ENCODE measurements around the gene RBFOX1. TPM values are rescaled to one million over a fixed set of nuclear protein-coding genes. Genes with fewer than 3 reads are reported as not detected.

Gene RBFOX1
- total RNA-seq, 4 donors from 2014 or later, result 0.29 to 0.30 TPM; not detected in 2

- TF ChIP-seq, protein P1, sequence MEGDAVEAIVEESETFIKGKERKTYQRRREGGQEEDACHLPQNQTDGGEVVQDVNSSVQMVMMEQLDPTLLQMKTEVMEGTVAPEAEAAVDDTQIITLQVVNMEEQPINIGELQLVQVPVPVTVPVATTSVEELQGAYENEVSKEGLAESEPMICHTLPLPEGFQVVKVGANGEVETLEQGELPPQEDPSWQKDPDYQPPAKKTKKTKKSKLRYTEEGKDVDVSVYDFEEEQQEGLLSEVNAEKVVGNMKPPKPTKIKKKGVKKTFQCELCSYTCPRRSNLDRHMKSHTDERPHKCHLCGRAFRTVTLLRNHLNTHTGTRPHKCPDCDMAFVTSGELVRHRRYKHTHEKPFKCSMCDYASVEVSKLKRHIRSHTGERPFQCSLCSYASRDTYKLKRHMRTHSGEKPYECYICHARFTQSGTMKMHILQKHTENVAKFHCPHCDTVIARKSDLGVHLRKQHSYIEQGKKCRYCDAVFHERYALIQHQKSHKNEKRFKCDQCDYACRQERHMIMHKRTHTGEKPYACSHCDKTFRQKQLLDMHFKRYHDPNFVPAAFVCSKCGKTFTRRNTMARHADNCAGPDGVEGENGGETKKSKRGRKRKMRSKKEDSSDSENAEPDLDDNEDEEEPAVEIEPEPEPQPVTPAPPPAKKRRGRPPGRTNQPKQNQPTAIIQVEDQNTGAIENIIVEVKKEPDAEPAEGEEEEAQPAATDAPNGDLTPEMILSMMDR (IDR thresholded peaks at IDR 0.05), result no peak
- TF ChIP-seq POLR2A (IDR thresholded peaks at IDR 0.05), result no peak
- no peak for DNase-seq (ENCODE audit: low spot score in 2 of 2)
- intact Hi-C loops (cut with DNase I; ENCODE audit: low total_unique reads), result no loop called here
- WGBS, 2 donors, result 38 to 50% methylated on average over 7 of the region's 7 CpGs
- no peak overlapping the region for H3K4me3 ChIP-seq (ENCODE audit: low read depth, poor library complexity, severe bottlenecking)
These were observed 217.5 kb downstream of the RBFOX1 start for GRCh38 chr16:7550096-7550495.

DNA sequence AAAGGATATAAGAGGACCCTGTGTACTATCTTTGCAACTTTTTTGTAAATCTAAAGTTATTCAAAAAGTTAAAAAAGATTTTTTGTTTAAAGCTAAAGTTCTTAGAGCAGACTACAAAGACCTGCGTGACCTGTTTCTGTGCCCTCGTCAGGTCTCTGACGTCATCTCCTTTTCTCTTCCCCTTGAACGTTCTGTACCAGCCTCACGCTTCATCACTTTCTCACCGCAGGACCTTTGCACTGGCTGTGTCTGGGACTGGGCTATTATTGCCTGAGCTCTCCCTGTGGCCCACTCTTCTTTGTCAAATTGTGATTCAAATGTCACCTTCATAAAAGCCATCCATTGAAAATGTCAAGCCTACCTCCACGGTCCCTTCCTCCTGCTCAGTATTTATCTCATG, 222.8 kb downstream of the RBFOX1 start:
- DNase-seq (ENCODE audit: low spot score in 2 of 2), result no peak
- no peak overlapping the region for H3K4me3 ChIP-seq (ENCODE audit: low read depth, poor library complexity, severe bottlenecking)
- intact Hi-C loops (cut with DNase I; ENCODE audit: low total_unique reads), result no loop called here
- WGBS, 2 donors, result 82 to 84% methylated on average over 7 of the region's 7 CpGs
- TF ChIP-seq, protein P1 (IDR thresholded peaks at IDR 0.05), result no peak
- no peak for TF ChIP-seq POLR2A (IDR thresholded peaks at IDR 0.05)

DNA sequence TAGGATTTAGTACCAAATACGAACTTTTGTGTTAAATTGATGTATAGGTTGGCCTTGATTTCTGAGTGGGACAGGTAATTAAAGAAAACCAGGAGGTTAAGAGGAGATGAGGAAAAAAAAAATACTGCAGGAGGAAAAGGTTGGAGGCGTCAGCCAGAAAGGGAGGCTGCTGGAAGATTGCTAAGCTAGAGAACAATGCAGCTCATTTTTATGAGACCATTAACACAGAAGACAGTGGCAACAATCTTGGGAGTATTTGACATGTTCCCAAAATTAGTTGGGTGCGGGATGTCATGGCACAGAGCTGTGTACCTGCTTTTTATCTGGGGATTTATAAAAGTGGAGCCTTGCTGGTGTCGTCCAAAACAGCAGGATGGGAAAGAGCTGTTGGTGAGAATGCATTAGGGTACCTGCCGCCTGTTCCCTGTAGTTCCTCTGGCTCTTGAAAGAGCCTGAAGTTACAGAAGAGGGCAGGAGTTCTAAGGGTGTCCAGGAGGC, 229.3 kb downstream of the RBFOX1 start:
- TF ChIP-seq POLR2A (IDR thresholded peaks at IDR 0.05), result no peak
- TF ChIP-seq, protein P1 (IDR thresholded peaks at IDR 0.05), result no peak
- H3K4me3 ChIP-seq (ENCODE audit: low read depth, poor library complexity, severe bottlenecking), result no peak overlapping the region
- WGBS, 2 donors, result 68 to 73% methylated on average over 5 of the region's 5 CpGs
- intact Hi-C loops (cut with DNase I; ENCODE audit: low total_unique reads), result no loop called here
- no peak for DNase-seq (ENCODE audit: low spot score in 2 of 2)

- TF ChIP-seq POLR2A (IDR thresholded peaks at IDR 0.05), result no peak
- TF ChIP-seq, protein P1 (IDR thresholded peaks at IDR 0.05), result no peak
- 79 to 90% methylated on average over 9 of the region's 9 CpGs for WGBS, 2 donors
- intact Hi-C loops (cut with DNase I; ENCODE audit: low total_unique reads), result no loop called here
- H3K4me3 ChIP-seq (ENCODE audit: low read depth, poor library complexity, severe bottlenecking), result no peak overlapping the region
- no peak for DNase-seq (ENCODE audit: low spot score in 2 of 2)
These were observed 233.7 kb downstream of the RBFOX1 start for GRCh38 chr16:7566360-7566759.

- no peak for DNase-seq (ENCODE audit: low spot score in 2 of 2)
- intact Hi-C loops (cut with DNase I; ENCODE audit: low total_unique reads), result no loop called here
These were observed 238.7 kb downstream of the RBFOX1 start for GRCh38 chr16:7571366-7571765.

More at GRCh38 chr16:7571366-7571765, 238.7 kb downstream of the RBFOX1 start:
- 86 to 89% methylated on average over 10 of the region's 10 CpGs for WGBS, 2 donors
- H3K4me3 ChIP-seq (ENCODE audit: low read depth, poor library complexity, severe bottlenecking), result no peak overlapping the region
- TF ChIP-seq POLR2A (IDR thresholded peaks at IDR 0.05), result no peak
- TF ChIP-seq, protein P1 (IDR thresholded peaks at IDR 0.05), result no peak

All from lower leg skin (tissue), 4 donors.